GM19463 (cell line): ENCODE data around the gene DCHS1.

Experiments used
- ATAC-seq: cut with Tn5 transposase; IDR thresholded peaks from one replicate; pipeline ENCODE4 v1.9.1; 2021; ENCODE audit warnings: mild to moderate bottlenecking, moderate library complexity; ENCODE audit not compliant: unreplicated experiment

The DCHS1 gene

DNA sequence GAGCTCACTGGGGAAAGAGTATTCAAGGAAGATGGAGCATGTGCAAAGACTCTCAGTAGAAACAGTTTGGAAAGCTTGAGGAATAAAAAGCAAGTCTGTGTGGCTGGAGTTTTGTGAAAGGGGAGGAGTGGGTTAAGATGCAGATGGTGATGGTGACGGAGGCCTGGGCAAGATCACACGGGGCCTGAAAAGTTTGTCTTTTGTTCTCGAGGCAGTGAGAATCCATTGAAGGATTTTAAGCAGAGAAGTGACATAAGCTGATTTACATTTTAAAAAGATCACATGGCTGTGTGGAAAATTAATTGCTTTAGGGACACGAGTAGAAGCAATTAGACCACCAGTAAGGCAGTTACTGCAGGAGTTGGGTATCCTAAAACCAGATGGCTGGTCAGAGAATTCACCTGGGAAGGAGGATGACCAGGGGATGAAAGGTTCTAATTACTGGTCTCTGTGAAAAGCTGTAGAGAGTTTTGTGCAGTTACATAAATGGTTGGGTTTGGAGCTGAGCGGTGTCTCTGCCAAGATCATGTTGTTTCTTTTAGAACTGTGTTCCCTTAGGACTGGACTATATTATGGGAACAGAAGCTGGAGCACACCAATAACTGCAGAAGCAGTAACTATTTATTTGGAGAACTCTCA lies 59.3 kb downstream of the DCHS1 start:
- no peak for ATAC-seq

DNA sequence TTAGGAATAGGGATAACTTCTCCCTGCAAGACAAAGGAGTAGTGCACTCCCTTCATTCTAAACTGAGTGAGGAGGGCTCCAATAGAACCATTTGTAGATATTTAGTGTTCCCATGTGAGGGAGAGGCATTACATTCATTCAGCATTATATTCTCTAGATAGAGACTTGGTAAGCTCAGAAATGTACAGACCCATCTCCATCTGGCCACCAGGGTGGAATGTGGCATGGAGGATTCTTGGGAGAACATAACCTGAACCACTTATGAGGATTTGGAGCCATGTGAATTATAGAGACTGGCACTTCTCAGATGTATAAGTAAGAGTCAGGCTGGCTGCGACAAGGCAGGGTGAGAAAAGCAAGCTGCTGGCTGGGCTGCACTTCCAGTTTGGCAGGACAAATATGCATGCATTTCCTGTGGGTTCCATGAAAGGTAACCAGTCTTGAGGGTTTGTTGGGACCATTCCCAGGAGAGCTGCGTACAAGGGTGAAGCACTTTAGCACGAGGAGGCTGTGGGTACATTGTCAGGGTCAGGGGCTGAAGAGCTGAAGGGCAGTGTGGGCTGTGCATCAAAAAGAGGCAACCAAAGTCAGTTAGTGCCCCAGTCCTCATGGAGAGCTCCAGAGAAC lies 61.4 kb downstream of the DCHS1 start:
- no peak for ATAC-seq

DNA sequence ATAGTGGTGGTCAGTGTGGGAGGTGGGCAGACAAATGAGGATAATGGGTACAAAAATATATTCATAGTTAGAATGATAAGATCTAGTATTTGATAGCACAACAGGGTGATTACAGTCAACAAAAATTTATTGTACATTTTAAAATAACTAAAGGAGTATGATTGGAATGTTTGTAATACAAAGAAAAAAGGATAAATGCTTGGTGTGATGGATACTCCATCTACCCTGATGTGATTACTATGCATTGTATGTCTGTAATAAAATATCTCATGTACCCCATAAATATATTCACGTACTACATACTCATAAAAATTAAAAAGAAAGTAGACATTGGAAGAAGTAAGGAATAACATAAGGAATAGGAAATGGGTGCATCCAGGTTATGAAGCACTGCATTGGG lies 67.6 kb downstream of the DCHS1 start:
- no peak for ATAC-seq

DNA sequence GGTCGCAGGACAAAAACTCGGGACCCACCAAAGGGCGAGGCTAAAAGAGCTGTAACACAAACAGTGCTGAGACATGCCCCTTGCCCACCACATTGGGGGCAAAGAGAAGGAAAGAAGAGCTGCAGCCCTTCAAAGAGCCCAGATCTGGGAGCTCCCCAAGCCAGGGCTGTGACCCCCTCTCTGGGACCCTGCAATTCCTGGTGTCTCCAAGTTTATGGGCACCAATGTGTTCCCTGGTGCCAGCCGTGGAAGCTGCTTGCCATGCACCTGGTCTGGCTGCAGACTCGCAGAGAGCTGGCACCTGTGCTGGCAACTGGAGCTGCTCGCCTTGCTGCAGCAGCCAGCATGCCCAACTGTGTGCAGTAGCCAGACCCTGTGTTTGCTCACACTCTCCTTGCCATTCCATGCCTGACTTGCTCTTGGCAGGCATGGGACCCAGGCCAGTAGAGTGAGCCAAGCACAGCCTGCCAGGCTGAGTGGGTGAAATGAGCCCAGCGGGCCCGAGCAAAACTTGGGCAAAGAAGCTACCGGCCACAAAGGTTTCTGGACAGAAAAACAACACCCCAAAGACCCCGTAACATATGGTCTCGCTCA lies 68.2 kb downstream of the DCHS1 start:
- no peak for ATAC-seq

DNA sequence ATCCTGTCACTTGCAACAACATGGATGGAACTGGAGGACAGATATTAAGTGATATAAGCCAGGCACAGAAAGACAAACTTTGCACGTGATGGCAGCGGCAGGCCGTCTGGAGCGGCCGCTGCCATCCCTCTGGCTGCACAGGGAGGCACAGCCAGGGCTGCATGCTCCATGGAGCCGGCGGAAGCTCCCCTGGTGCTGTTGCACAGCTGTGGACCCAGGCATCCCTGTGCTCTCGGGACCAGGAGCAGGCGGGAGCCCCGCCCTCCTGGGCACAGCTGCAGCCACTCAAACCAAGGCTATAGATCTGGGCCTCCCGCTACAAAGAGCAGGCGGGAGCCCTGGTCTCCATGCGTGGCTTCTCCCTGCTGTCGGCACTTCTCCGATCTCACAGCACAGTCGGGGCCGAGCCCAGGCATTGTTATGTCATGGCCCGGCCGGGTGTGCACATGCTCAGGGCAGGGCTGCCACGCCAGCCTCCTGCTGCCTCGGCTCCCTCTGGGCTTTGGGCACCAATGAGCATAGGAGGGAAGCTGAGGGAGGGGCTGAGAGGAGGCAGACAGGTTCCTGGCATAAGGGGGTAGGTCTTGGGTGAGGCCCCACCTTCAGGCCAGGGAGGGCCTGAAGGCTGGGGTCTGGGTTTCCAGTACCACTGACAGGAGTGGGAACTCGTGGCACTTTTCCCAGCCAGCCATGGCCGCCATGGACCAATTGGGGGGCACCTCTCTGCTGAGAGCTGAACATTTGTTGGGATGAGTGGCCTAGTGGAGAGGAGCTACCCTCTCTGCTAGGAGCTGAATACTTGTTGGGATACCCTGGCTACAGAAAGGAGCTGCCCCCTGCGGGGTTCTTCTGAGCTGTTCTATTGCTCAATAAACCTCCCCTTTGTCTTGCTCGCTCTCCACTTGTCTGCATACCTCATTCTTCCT lies 68.9 kb downstream of the DCHS1 start:
- no peak for ATAC-seq

DNA sequence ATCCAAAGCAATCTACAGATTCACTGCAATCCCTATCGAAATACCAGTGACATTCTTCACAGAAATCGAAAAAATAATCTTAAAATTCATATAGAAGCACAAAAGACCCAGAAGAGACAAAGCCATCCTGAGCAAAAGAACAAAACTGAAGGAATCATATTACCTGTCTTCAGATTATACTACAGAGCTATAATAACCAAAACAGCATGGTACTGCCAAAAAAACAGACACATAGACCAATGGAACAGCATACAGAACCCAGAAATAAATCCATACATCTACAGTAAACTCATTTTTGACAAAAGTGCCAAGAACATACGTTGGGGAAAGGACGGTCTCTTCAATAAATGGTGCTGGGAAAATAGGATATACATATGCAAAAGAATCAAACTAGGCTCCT lies 71.1 kb downstream of the DCHS1 start:
- no peak for ATAC-seq

DNA sequence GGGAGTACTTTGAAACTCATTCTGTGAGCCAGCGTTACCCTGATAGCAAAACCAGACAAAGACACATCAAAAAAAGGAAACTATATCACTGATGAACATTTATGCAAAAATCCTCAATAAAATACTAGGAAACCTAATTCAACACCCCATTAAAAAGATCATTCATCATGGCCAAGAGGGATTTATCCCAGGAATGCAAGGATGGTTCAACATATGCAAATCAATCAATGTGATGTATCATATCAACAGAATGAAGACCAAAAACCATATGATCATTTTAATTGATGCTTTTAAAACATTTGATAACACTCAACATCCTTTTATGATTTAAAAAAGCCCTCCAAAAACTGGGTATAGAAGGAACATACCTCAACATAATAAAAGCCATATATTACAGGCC lies 72.0 kb downstream of the DCHS1 start:
- no peak for ATAC-seq

DNA sequence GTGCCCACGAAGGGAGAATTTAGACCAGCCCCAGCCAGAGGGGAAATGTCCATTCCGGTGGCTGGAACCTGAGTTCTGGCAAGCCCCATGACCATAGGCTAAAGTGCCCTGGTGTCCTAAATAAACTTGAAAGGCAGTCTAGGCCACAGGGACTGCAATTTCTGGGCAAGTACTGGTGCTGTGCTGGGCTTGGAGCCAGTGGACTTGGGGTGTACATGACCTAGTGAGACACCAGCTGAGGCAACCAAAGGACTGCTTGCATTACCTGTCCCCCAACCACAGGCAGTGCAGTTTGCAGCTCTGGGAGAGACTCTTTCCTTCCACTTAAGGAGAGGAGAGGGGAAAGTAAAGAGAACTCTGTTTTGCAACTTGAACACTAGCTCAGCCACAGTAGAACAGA lies 75.9 kb downstream of the DCHS1 start:
- no peak for ATAC-seq

DNA sequence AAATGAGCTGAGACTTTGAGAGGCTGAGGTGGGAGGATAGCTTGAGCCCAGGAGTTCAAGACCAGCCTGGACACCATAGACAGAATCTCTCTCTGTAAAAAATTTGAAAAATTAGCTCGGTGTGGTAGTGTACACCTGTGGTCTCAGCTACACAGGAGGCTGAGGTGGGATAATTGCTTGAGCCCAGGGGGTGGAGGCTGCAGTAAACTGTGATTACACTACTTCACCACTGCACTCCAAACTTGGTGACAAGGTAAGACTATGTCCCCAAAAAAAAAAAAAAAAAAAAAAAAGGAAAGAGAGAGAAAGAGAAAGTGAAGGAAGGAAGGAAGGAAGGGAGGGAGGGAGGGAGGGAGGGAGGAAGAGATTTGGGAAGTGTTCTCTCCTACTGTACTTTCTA lies 77.5 kb downstream of the DCHS1 start:
- ATAC-seq, result no peak

DNA sequence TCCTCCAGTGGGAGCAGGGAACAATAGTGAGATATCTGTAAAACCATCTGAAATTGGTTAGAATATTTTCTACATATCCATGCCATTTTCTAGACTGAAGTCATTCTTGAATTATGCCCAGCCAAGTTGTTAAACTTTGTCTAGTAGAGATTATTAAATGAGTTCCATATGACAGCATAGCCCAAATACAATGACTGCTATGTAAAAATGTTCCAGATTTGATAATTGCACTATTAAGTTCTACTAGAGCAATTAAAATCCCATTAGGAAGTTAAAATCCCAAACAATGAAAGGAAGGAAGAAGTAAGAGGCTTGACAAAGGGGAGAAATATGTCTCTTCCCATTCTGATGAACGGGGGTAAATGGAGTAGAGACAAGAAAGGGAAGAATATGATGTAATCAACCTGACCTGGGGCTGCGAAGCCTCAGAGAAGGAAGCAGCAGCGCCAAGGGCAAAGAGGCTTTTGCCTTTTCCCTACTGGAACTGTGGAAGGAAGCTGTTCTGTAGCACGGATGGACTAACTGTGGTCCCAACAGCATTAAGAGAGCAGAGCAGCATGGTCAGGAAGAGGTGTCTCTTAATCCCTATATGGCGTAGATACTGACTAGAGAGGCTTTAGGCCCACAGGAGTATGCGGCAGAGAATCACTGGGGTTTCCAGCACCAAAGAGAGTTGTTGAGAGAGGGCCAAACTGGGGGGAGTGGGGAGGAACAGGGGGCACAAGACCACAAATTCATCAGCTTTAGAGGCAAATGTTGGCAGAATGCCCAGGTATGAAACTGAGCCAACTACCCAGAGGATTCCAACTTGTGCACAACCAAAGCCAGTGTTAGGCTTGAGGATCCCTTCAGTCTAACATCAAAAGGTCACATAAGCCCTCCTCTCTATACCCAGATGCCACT lies 78.9 kb downstream of the DCHS1 start:
- ATAC-seq, result no peak

DNA sequence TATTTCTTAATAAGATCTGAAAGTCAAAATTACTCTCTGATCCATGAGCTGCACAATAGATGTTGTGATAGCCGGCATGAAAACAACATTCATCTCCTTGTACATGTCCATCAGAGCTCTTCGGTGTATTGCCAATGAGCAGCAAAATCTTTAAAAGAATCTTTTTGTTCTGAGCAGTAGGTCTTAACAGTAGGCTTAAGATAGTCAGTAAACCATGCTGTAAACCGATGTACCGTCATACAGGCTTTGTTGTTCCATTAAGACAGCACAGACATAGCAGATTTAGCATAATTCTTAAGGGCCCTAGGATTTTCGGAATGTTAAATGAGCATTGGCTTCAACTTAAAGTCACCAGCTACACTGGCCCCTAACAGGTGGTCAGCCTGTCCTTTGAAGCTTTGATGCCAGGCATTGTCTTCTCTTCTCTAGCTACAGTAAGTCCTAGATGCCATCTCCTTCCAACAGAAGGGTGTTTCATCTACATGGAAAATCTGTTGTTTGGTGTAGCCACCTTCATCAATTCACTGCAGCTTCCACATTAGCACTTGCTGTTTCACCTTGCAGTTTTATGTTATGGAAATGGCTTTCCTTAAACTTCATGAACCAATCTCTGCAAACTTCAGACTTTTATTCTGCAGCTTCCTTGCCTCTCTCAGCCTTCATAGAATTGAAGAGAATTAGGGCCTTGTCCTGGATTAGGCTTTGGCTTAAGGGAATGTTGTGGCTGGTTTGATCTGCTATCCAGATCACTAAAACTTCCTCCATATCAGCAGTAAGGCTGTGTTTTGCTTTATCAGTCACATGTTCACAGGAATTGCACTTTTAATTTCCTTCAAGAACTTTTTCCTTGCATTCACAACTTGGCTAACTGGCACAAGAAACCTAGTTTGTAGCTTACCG lies 80.5 kb downstream of the DCHS1 start:
- no peak for ATAC-seq

DNA sequence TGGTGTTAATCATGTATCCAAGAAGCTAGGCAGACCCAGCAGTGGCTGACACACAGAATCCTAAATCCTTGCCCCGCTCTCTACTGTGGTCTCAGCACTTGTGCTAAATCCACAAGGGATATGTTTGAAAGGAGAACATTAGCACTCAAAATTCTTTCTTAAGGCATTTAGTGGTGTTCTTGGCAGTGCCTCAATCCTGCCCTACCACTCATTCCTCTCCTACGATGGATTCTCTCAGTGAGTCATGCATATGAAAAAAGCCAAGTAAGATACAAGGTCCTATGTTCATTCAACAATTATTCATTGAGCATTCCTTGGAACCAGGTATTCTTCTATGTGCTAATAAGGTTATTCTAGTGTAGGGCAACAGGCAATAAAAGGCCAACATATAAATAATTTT lies 83.4 kb downstream of the DCHS1 start:
- no peak for ATAC-seq

DNA sequence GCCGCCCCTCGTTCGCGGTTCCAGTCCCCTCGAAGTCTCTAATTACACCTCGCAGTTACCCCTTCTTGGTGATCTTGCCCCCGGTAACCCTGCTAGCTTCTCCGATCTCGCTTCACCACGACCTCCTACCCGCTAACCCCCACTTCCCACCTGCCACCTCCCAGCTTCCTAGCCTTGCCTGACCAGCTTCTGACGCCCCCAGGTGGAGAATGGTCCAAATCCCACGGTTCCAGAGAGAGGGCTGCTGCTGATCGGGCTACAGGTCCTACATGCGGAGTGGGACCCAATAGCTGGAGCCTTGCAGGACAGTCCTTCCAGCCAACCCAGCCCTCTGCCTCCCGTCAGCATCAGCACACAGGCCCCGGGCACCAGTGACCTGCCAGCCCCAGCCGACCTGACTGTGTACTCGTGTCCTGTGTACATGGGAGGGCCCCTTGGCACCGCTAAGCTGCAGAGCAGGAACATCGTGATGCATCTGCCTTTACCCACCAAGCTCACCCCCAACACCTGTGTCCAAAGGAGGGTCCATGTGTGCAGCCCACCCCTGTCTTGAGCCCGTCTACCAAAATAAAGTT lies 84.1 kb downstream of the DCHS1 start:
- ATAC-seq, result no peak
